Lung microvascular endothelial cell (primary cell): ENCODE measurements around the gene MAU2. TPM values are rescaled to one million over a fixed set of nuclear protein-coding genes. Genes with fewer than 3 reads are reported as not detected.
"Not testable (repeated sequence)": the region's sequence is repeated elsewhere in the genome, so short reads cannot be mapped to it uniquely, and the experiment has no call there.

Source experiments
- DNase-seq, 2 donors: peaks; one replicate each; pipeline versions ENCODE4 v3.0.0 to v3.0.0-alpha.2; 2010; ENCODE audit warnings: low read depth in 2 of 2
- total RNA-seq: library from RNA; depleted of rRNA; stranded (reverse); fragments of >200 nt; gene quantifications from 2 replicates; pipeline ENCODE4 v1.2.1, GENCODE V29; 2014

MAU2 gene
- total RNA-seq, 1 donor from 2014 or later = 22.6 TPM

GRCh38 chr19:19384486-19384885 is 63.9 kb downstream of the MAU2 start:
- no peak for DNase-seq

- peak; percentile 100 for DNase-seq
Observed at GRCh38 chr19:19385131-19385895, 64.7 kb downstream of the MAU2 start.

- DNase-seq = no peak
Observed at GRCh38 chr19:19385896-19386869, 65.6 kb downstream of the MAU2 start.

GRCh38 chr19:19387108-19387507 is 66.5 kb downstream of the MAU2 start:
- no peak for DNase-seq

GRCh38 chr19:19388568-19389555 is 68.2 kb downstream of the MAU2 start:
- no peak for DNase-seq

GRCh38 chr19:19389683-19390082 is 69.1 kb downstream of the MAU2 start:
- DNase-seq = not testable (repeated sequence)

GRCh38 chr19:19394333-19394732 is 73.7 kb downstream of the MAU2 start:
- DNase-seq = not testable (repeated sequence)

- DNase-seq = peak; percentile 50 to 56
Observed at GRCh38 chr19:19399733-19400433, 79.3 kb downstream of the MAU2 start.

- DNase-seq = no peak
Observed at GRCh38 chr19:19402656-19403372, 82.2 kb downstream of the MAU2 start.

GRCh38 chr19:19403373-19403901 is 82.8 kb downstream of the MAU2 start:
- DNase-seq = peak in 1 of 2 donors; percentile 32

GRCh38 chr19:19404879-19405860 is 84.5 kb downstream of the MAU2 start, which contains the start of gene GATAD2A:
TSS of gene GATAD2A (plus strand) at chr19:19405675. CDS start at chr19:19465346, 59,671 bp downstream.
- peak; percentile 94 for DNase-seq

GRCh38 chr19:19405971-19406877 is 85.6 kb downstream of the MAU2 start:
- DNase-seq = peak; percentile 45 to 51

GRCh38 chr19:19406878-19407632 is 86.4 kb downstream of the MAU2 start:
- DNase-seq = peak; percentile 65 to 80

- DNase-seq = no peak
Observed at GRCh38 chr19:19407633-19407930, 87.0 kb downstream of the MAU2 start.
